Endothelial cell of umbilical vein (primary cell): ENCODE measurements around the gene CERK. TPM values are rescaled to one million over a fixed set of nuclear protein-coding genes. Genes with fewer than 3 reads are reported as not detected.

ENCODE experiments used
- BruUV-seq: library from RNA; stranded (reverse); fragments of 400-500 nt; replicated peaks from 2 replicates; lab custom pipeline; 2021; lab: Mats Ljungman, UMichigan
- CTCF ChIA-PET: fragments of 300-600, 350-600 bp; sonication (Branson Sonifier 250); formaldehyde crosslinking; loops from one replicate; lab custom pipeline; 2021; ENCODE audit warnings: antibody characterized with exemption, inconsistent platforms; lab: Charles Lee
- POLR2A ChIA-PET: fragments of 300-600, 350-600 bp; sonication (Branson Sonifier 250); formaldehyde crosslinking; loops from one replicate; lab custom pipeline; 2021; ENCODE audit warnings: antibody characterized with exemption, inconsistent platforms; lab: Charles Lee
- DNase-seq: peaks from one replicate; pipeline ENCODE4 v3.0.0-alpha.2; 2011; ENCODE audit warnings: low read depth, low spot score
- FAIRE-seq: peaks from 2 replicates; lab custom pipeline; 2011; peaks lifted over from hg19 to GRCh38; lab: Jason Lieb, UNC
- H2AFZ ChIP-seq: 2 replicates; pipeline ENCODE4 v1.6.0; 2012; ENCODE audit warnings: low read depth, low read length, control low read depth, inconsistent platforms
- H3K27ac ChIP-seq: 2 replicates; pipeline ENCODE4 v1.5.1; 2011; ENCODE audit warnings: low read depth, mild to moderate bottlenecking, control low read depth, low read length, moderate library complexity; ENCODE audit not compliant: insufficient read depth
- H3K27me3 ChIP-seq, 2 experiments: 2 replicates each; pipeline versions ENCODE4 v1.6.0 to v1.6.1; 2011; ENCODE audit warnings: low read length in 2 of 2, mixed read lengths in 1 of 2; ENCODE audit not compliant: control insufficient read depth in 2 of 2, insufficient read depth in 2 of 2
- H3K36me3 ChIP-seq, 2 experiments: 2 replicates in 1 of 2; 3 replicates in 1 of 2; pipeline ENCODE4 v1.5.1; 2011; ENCODE audit warnings: low read length in 2 of 2, mild to moderate bottlenecking in 1 of 2, moderate library complexity in 1 of 2; ENCODE audit not compliant: control insufficient read depth in 2 of 2, insufficient read depth in 2 of 2; ENCODE audit errors: extremely low read depth in 1 of 2
- H3K4me1 ChIP-seq: 3 replicates; pipeline ENCODE4 v1.5.1; 2011; ENCODE audit warnings: mild to moderate bottlenecking, low read length; ENCODE audit not compliant: control insufficient read depth, insufficient read depth; ENCODE audit errors: extremely low read depth
- H3K4me2 ChIP-seq: 2 replicates; pipeline ENCODE4 v1.6.1; 2011; ENCODE audit warnings: low read length, control low read depth, mixed read lengths; ENCODE audit not compliant: insufficient read depth
- H3K4me3 ChIP-seq, 3 experiments: fragments of 200-600 bp in 1 of 3; sonication (generic), shearing (Covaris generic) in 1 of 3; replicated peaks in 1 of 3; 2 replicates each; pipeline ENCODE4 v1.5.1; 2011 to 2016; ENCODE audit warnings: control low read depth in 3 of 3, low read length in 3 of 3, mild to moderate bottlenecking in 2 of 3, inconsistent platforms in 1 of 3, low read depth in 1 of 3, moderate library complexity in 1 of 3; ENCODE audit not compliant: insufficient read depth in 1 of 3
- H3K79me2 ChIP-seq: 2 replicates; pipeline ENCODE4 v1.6.0; 2012; ENCODE audit warnings: low read length, inconsistent platforms; ENCODE audit not compliant: control insufficient read depth, insufficient read depth
- H3K9ac ChIP-seq: replicated peaks from 2 replicates; pipeline ENCODE3; 2011; ENCODE audit warnings: low read length, control low read depth; ENCODE audit not compliant: insufficient read depth; ENCODE audit errors: extremely low read depth
- H3K9me1 ChIP-seq: replicated peaks from 3 replicates; pipeline ENCODE4 v1.6.0; 2011; ENCODE audit warnings: mild to moderate bottlenecking, low read length; ENCODE audit not compliant: control insufficient read depth, insufficient read depth; ENCODE audit errors: extremely low read depth
- H3K9me3 ChIP-seq: replicated peaks from 2 replicates; pipeline ENCODE4 v1.5.1; 2012; ENCODE audit warnings: low read length, inconsistent platforms; ENCODE audit not compliant: control insufficient read depth, insufficient read depth
- H4K20me1 ChIP-seq: replicated peaks from 2 replicates; pipeline ENCODE3; 2011; ENCODE audit warnings: mild to moderate bottlenecking, low read length; ENCODE audit not compliant: control insufficient read depth, insufficient read depth; ENCODE audit errors: extremely low read depth
- EZH2 ChIP-seq: IDR thresholded peaks from 2 replicates; pipeline ENCODE4 v1.6.1; 2012; ENCODE audit warnings: borderline replicate concordance, low read depth, mild to moderate bottlenecking, moderate library complexity, low read length, inconsistent platforms; ENCODE audit not compliant: severe bottlenecking
- GATA2 ChIP-seq: IDR thresholded peaks from 2 replicates; pipeline ENCODE4 v1.7.0; 2011; ENCODE audit warnings: low read depth, mild to moderate bottlenecking, moderate library complexity, mixed read lengths, low read length; ENCODE audit not compliant: insufficient read length, insufficient read depth
- JUN ChIP-seq: IDR thresholded peaks from 2 replicates; pipeline ENCODE4 v1.6.1; 2011; ENCODE audit warnings: borderline replicate concordance, low read depth; ENCODE audit not compliant: insufficient read length, insufficient read depth
- POLR2AphosphoS5 ChIP-seq: IDR thresholded peaks from 2 replicates; pipeline ENCODE4 v1.6.1; 2012; ENCODE audit warnings: low read depth, mild to moderate bottlenecking, control low read depth, low read length, moderate library complexity; ENCODE audit not compliant: insufficient read depth
- dilution Hi-C: fragments of 300-500 bp; cut with MboI; formaldehyde crosslinking; loops from one replicate; pipeline ENCODE4 v1.15.0; 2019; ENCODE audit warnings: low sequenced_read_pairs; ENCODE audit not compliant: extremely low pct_ligation_motif_present
- intact Hi-C: fragments of 100-400 bp; cut with micrococcal nuclease; formaldehyde crosslinking; loops from one replicate; pipeline ENCODE4 v1.10.0; 2022
- polyA plus RNA-seq, 4 experiments: library from polyadenylated mRNA; depleted of rRNA in 3 of 4; stranded (reverse) in 3 of 4; unstranded in 1 of 4; fragments of >200 nt; gene quantifications; 2 replicates each; pipeline versions ENCODE4 v1.2.1 to v1.2.3, GENCODE V29; 2011 to 2012; ENCODE audit warnings: missing spikeins in 1 of 4
- total RNA-seq: library from RNA; stranded (reverse); gene quantifications from 2 replicates; pipeline ENCODE4 v1.2.3, GENCODE V29; 2021
- TF ChIP-seq, protein P1 (sequence below), 2 donors: IDR thresholded peaks; 1 replicate in 1 of 2; 2 replicates in 1 of 2; pipeline ENCODE4 v1.5.1; 2011; ENCODE audit warnings: low read length in 2 of 2, mild to moderate bottlenecking in 2 of 2, moderate library complexity in 2 of 2, control low read depth in 1 of 2, inconsistent platforms in 1 of 2, low read depth in 1 of 2; ENCODE audit not compliant: insufficient read depth in 1 of 2; ENCODE audit errors: extremely low read depth in 1 of 2

Gene CERK
- total and polyA plus RNA-seq, 2 donors (not counting 3 experiments of a cell fraction or from before 2014, with no cell fraction given) = 61.1 to 88.0 TPM

DNA sequence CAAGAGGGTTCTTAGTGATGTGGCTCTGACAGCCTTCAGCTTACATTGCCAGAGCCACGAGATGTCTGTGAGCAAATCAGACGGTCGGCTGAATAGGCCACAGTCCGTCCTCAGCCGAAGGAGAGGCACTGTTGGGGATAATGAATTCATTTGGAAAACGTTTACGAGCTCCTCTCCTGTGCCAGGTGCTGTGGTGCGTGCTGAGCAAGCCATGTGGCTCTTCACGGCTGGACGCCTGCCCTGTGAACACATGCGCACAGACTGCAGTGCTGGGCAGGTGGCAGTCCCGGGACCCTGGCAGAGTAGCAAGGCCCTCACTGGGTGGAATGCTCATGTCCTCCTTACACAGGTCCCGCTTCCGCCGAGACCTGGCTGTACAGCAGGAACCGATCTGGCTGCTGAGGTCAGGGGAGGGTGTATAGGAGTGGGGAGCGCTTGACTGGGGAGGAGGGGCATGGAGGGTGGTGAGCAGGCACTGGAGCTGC, 31.2 kb upstream of the CERK start:
- Histone ChIP-seq H3K9ac (no peak overlapping the region), H3K9me3 (no peaks in the 10 kb centered on the region), H3K79me2 (peaks cover 50% of the 10 kb centered on the region), H3K4me3 (no peak overlapping the region), H3K27ac (no peak overlapping the region), H3K4me2 (no peak overlapping the region), H2AFZ (no peak overlapping the region), H3K4me1 (peaks cover 18% of the 10 kb centered on the region), H4K20me1 (no peaks in the 10 kb centered on the region), H3K36me3 (peaks cover 0 to 2% of the 10 kb centered on the region in 2 experiments), H3K27me3 (no peaks in the 10 kb centered on the region), H3K9me1 (no peaks in the 10 kb centered on the region)
- dilution Hi-C loops = no loop called here
- ChIA-PET CTCF (interaction anchor here (3.7 kb wide), 1 partner anchor 10 kb away, joined by 12 read pairs; no protein-coding TSS in a partner anchor), POLR2A (no interaction called here)
- no peak for DNase-seq
- no TSS peak for BruUV-seq
- intact Hi-C loops = no loop called here
- no peak for FAIRE-seq
- no peak for TF ChIP-seq POLR2AphosphoS5
- TF ChIP-seq GATA2 = no peak
- no peak for TF ChIP-seq EZH2
- no peak for TF ChIP-seq JUN
- TF ChIP-seq, protein P1, sequence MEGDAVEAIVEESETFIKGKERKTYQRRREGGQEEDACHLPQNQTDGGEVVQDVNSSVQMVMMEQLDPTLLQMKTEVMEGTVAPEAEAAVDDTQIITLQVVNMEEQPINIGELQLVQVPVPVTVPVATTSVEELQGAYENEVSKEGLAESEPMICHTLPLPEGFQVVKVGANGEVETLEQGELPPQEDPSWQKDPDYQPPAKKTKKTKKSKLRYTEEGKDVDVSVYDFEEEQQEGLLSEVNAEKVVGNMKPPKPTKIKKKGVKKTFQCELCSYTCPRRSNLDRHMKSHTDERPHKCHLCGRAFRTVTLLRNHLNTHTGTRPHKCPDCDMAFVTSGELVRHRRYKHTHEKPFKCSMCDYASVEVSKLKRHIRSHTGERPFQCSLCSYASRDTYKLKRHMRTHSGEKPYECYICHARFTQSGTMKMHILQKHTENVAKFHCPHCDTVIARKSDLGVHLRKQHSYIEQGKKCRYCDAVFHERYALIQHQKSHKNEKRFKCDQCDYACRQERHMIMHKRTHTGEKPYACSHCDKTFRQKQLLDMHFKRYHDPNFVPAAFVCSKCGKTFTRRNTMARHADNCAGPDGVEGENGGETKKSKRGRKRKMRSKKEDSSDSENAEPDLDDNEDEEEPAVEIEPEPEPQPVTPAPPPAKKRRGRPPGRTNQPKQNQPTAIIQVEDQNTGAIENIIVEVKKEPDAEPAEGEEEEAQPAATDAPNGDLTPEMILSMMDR (IDR thresholded peaks at IDR 0.05; ENCODE audit: extremely low read depth in 1 of 2, insufficient read depth in 1 of 2, low read depth in 1 of 2, low read length in 2 of 2) = no peak
